Lower lobe of right lung (tissue), 2 donors: Measurements from ENCODE around the gene CD27. TPM values are rescaled to one million over a fixed set of nuclear protein-coding genes. Genes with fewer than 3 reads are reported as not detected.

Experiments
- ATAC-seq, 2 donors: fragments of 200-7000 bp; cut with Tn5 transposase; one replicate each; pipeline ENCODE4 v1.9.1; 2020 to 2022; ENCODE audit warnings: mild to moderate bottlenecking in 2 of 2, moderate library complexity in 2 of 2
- DNase-seq: peaks from one replicate; pipeline ENCODE4 v3.0.0-alpha.2; 2020
- H3K27ac ChIP-seq: fragments of 200-600 bp; one replicate; pipeline ENCODE4 v1.8.0; 2022
- H3K27me3 ChIP-seq: fragments of 200-600 bp; one replicate; pipeline ENCODE4 v1.8.0; 2022; ENCODE audit warnings: low read depth
- H3K36me3 ChIP-seq: fragments of 200-600 bp; one replicate; pipeline ENCODE4 v1.8.0; 2022; ENCODE audit warnings: mild to moderate bottlenecking
- H3K4me1 ChIP-seq: fragments of 200-600 bp; one replicate; pipeline ENCODE4 v1.8.0; 2022
- H3K4me3 ChIP-seq: fragments of 200-600 bp; one replicate; pipeline ENCODE4 v1.8.0; 2022; ENCODE audit warnings: mild to moderate bottlenecking
- H3K9me3 ChIP-seq: fragments of 200-600 bp; one replicate; pipeline ENCODE4 v1.8.0; 2022
- intact Hi-C: fragments of 100-400 bp; cut with DNase I; formaldehyde crosslinking; loops from one replicate; pipeline ENCODE4 v1.11.0; 2022
- total RNA-seq: library from RNA; stranded (reverse); fragmentation: NEBNext Ultra II Directional; extraction: Animal tissue kit (Norgen Biotek cat#: 25700); gene quantifications from one replicate; pipeline ENCODE4 v1.2.1, GENCODE V29; 2021
- TF ChIP-seq, protein P1 (sequence below): fragments of 200-600 bp; IDR thresholded peaks from one replicate; pipeline ENCODE4 v1.8.0; 2022; ENCODE audit warnings: antibody characterized with exemption, mild to moderate bottlenecking
- donor health status: DM: no; HTN: yes; CAD: no; lungs with severe emphysema.

CD27 gene
- total RNA-seq, 1 donor from 2014 or later = 2.3 TPM

DNA sequence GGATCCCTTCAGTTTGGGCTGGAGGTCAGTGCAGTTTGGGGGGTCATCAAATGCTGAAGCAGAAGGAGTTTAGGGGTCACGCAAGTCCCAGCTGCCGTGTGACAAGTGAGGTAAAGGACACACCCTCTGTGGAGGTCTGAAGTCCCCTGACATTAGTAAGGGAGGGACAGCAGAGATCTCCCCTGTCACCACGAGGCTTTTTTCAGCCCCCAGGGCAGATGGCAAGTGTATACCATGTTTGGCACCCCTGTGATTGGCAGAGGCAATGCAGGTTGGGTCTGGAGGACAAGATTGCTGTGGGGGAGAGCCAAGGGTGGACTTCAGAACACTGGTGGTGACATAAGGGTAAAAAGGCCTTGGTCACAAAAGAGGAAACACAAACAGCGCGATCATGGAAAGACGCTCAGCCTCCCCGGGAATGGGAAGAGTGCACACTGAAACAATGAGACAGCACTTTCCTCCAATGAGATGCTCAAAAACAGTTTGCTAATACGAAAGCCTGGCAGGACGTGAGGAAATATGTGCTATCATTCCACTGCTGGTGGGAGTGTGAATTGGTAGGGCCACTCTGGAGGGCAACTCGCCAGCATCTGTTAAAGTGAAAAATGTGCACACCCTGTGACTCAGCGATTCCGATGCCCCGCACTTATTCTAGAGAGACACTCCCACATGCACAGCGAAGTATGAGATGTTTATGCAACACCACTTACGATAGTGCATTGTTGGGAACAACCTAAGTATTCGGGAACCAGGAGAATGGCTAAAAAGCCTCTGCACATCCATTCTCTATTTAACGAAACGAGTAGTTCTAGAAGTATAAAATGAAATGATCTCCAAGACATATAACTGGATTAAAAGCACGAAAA lies 14.4 kb upstream of the CD27 start:
- peak; percentile 93 to 94 for ATAC-seq
- H3K9me3 ChIP-seq = no peaks in the 10 kb centered on the region
- peaks cover 13% of the 10 kb centered on the region for H3K4me1 ChIP-seq
- no peaks in the 10 kb centered on the region for H3K36me3 ChIP-seq
- DNase-seq = peak; percentile 86
- peak overlapping the region; percentile 17 for H3K4me3 ChIP-seq
- intact Hi-C loops = no loop called here
- H3K27ac ChIP-seq = peak overlapping the region; percentile 74
- TF ChIP-seq, protein P1, sequence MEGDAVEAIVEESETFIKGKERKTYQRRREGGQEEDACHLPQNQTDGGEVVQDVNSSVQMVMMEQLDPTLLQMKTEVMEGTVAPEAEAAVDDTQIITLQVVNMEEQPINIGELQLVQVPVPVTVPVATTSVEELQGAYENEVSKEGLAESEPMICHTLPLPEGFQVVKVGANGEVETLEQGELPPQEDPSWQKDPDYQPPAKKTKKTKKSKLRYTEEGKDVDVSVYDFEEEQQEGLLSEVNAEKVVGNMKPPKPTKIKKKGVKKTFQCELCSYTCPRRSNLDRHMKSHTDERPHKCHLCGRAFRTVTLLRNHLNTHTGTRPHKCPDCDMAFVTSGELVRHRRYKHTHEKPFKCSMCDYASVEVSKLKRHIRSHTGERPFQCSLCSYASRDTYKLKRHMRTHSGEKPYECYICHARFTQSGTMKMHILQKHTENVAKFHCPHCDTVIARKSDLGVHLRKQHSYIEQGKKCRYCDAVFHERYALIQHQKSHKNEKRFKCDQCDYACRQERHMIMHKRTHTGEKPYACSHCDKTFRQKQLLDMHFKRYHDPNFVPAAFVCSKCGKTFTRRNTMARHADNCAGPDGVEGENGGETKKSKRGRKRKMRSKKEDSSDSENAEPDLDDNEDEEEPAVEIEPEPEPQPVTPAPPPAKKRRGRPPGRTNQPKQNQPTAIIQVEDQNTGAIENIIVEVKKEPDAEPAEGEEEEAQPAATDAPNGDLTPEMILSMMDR = no peak
- H3K27me3 ChIP-seq = no peaks in the 10 kb centered on the region

DNA sequence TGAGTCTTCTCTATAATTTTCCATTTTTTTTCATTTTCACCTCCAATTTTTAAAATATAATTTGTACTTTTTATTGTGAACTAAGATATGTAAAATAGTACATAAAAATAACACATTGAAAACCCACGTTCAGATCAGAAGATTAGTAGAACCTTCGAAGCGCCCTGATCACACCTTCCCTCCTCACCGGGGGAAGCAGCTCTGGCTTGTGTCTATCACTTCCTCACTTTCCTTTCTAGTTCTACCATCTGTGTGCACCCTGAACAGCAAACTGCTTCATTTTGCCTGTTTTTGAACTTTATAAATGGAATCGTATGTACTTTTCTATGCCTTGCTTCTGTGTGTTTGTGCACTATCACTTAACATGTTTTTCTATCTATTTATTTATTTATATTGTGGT lies 11.8 kb upstream of the CD27 start:
- intact Hi-C loops = no loop called here
- H3K4me3 ChIP-seq = no peak overlapping the region
- no peak overlapping the region for H3K27ac ChIP-seq
- H3K4me1 ChIP-seq = peaks cover 13% of the 10 kb centered on the region
- TF ChIP-seq, protein P1 = no peak
- no peaks in the 10 kb centered on the region for H3K27me3 ChIP-seq
- no peaks in the 10 kb centered on the region for H3K36me3 ChIP-seq
- ATAC-seq = no peak
- H3K9me3 ChIP-seq = no peaks in the 10 kb centered on the region
- DNase-seq = no peak

DNA sequence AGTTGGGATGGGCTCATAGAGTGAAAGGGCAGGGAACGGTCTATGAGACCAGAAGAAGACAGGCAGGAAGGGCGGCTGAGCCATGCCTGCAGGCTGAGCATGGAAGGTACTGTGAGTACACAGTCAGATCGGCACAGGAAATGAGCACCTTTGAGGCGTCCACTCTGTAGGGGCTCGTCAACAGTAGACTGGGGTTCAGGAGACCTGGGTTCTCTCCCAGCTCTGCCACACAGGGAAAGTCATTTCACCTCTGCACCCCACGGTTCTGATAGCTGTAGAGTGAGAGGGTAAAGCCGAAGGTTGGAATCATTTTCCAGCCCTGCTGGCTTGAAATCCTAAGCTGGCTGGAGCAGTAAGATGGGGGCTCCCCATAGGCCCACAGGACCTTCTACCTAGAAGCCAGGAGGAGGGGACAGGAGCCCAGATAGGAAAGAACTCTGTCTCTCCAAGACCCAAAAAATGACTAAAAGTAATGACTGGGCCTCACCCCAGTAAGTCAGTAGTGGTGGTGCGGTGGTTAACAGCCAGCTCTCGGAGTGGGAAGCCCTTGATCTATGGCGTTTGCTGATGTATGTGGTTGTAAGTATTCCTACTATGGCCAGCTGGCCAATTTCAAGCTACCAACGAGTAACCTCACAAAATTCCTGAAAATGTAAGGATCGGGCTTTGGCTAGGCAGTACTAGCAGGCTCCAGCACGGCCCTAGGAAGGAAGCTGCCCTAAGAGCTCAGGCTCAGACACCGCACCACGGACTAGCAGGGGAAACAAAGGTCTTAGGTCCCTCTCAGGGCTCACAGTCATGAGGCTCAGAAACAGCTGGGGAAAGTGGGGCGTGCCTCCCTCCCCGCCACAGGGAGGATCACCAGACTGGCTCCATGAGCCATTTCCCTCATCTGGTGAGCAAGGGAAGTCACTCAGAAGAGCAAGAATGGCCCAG lies 10.3 kb upstream of the CD27 start:
- peaks cover 13% of the 10 kb centered on the region for H3K4me1 ChIP-seq
- no peak overlapping the region for H3K27ac ChIP-seq
- H3K4me3 ChIP-seq = no peak overlapping the region
- DNase-seq (no peak), ATAC-seq (no peak)
- no peaks in the 10 kb centered on the region for H3K36me3 ChIP-seq
- TF ChIP-seq, protein P1 = no peak
- H3K9me3 ChIP-seq = no peaks in the 10 kb centered on the region
- H3K27me3 ChIP-seq = no peaks in the 10 kb centered on the region
- intact Hi-C loops = no loop called here

DNA sequence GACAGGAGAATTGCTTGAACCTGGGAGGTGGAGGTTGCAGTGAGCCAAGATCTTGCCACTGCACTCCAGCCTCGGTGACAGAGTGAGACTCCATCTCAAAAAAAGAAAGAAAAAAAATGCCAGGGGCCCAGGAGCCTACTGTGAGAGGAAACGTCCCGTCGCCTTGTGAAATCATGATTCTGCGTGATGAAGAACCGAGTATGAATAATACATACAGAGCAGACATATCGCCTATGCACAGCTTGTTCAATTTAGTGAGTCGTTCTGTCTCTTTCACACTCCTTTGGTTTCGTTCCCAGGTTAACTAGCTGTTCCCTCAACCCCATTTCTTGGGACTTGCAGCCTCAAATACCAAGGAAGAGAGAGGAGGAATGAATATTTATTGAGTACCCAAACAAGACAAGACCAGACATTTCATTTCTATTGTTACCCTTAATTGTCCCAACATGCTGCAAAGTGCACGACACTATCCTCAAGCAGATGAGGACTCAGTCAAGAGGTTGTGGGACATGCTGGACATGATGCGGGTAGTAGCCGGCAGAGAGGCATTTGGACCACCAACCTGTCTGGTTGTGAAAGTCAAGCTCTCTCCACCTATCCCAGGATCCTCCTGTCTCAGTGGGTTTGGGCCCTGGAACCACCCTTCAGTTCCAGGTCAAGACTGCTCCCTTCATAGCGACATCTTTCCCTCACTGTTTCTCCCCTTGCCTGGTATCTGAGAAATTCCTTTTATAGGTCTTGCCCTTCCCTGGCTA lies 8.6 kb upstream of the CD27 start:
- H3K36me3 ChIP-seq = no peaks in the 10 kb centered on the region
- TF ChIP-seq, protein P1 = no peak
- no peaks in the 10 kb centered on the region for H3K9me3 ChIP-seq
- intact Hi-C loops = no loop called here
- ATAC-seq (no peak), DNase-seq (no peak)
- H3K4me1 ChIP-seq = peaks cover 2% of the 10 kb centered on the region
- H3K4me3 ChIP-seq = no peak overlapping the region
- no peaks in the 10 kb centered on the region for H3K27me3 ChIP-seq
- H3K27ac ChIP-seq = no peak overlapping the region

DNA sequence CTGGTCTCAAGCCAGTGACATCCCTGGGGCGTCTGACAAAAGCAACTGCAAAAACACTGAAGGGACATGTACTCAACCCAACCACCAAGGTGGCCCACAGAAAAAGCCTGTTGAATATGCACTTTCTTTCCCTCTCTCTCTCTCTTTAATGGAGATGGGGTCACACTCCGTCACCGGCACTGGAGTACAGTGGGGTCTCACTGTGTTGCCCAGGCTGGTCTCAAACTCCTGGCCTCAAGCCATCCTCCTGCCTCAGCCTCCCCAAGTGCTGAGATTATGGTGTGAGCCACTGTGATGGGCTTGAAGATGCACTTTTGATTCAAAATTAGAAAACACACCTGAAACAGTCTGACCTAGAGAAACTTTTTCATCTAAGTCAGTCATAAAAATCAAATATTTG lies 7.2 kb upstream of the CD27 start:
- H3K9me3 ChIP-seq = no peaks in the 10 kb centered on the region
- H3K4me3 ChIP-seq = no peak overlapping the region
- DNase-seq = no peak
- H3K27ac ChIP-seq = no peak overlapping the region
- intact Hi-C loops = no loop called here
- TF ChIP-seq, protein P1 = no peak
- no peaks in the 10 kb centered on the region for H3K27me3 ChIP-seq
- no peaks in the 10 kb centered on the region for H3K4me1 ChIP-seq
- H3K36me3 ChIP-seq = no peaks in the 10 kb centered on the region
- ATAC-seq = no peak
